Stimulated activated CD4-positive, alpha-beta T cell treated with anti-CD3 and anti-CD28 coated beads, Interleukin-1b, Interleukin-23, amount 100 ng/mL, for 4 hours (primary cell): ENCODE measurements around the gene TTC28.
"Not testable (repeated sequence)": the region's sequence is repeated elsewhere in the genome, so short reads cannot be mapped to it uniquely, and the experiment has no call there.

Experiments
- DNase-seq, 2 donors: peaks; one replicate each; pipeline ENCODE4 v3.0.0-alpha.2; 2020; ENCODE audit warnings: low read depth in 2 of 2

Gene TTC28

DNA sequence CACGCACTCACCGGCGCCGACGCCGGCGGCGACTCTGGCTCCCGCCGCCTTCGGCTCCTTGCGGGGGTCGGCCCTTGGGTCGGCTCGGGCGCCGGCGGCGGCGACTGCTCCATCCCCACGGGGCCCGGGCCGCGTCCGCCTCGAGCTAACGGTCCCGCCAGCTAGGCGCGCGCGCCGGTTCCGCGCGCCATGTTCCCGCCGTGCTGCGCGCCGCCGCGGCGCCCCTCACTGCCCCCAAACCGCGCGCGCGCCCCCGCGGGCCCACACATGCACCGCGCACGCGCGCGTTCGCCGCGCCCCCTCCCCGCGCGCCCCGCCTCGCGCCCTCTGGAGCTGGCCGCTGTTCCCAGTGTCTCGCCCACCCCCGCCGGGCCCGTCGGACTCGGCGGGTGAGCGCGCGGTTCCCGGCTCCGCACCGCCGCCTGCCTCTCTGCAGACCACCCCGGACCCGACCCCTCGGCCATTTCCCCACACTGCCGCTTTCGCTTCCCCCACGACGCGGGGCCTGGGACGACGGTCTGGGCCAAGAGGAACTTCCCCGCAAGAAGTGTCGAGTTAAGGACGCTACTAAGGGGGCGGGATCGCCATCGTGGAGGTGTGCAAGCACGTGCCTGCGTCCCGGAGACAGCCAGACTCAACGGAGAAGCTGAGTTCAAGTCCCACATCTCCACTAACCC, at the start of gene TTC28:
Gene TTC28 (minus strand): TSS at position 230 of the 677 bp plus-strand sequence. CDS start 117 bp downstream, at position 113.
- peak in 1 of 2 donors; percentile 24 for DNase-seq

DNA sequence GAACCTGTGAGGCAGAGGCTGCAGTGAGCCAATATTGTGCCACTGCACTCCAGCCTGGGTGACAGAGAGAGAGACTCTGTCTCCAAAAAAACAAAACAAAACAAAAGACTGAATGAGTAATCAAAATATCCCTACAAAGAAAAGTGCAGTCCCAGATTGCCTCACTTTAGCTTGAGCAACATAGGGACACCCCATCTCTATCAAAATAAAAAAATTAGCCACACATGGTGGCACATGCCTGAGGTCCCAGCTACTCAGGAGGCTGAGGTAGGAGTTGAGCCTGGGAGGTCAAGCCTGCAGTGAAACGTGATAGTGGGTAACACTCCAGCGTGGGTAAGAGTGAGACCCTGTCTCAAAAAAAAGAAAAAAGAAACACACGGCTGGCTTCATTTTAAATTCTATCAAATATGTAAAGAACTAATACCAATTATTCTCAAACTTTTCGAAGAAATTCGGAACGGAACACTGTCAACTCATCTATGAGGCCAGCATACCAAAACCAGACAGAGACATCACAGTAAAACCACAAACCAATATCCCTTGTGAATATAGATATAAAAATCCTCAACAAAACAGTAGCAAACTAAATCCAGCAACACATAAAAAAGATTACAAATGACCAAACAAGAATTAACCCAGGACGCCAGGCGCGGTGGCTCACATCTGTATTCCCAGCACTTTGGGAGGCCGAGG, 49.1 kb upstream of the TTC28 start:
- DNase-seq: no peak

DNA sequence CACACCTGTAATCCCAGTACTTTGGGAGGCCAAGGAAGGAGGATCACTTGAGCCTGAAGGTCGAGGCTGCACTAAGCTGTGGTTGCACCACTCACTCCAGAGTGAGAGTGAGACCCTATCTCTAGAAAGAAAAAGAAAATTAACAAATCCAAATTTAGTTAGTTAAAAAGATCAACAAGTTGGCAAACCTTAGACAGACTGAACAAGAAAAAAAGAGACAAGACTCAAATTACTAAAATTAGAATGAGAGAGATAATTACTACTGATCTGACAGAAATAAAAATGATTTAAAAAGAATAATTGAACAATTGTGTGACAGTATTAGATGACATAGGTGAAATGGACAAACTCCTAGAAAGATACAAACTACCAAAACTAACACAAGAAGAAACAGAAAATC, 48.4 kb upstream of the TTC28 start:
- no peak for DNase-seq

DNA sequence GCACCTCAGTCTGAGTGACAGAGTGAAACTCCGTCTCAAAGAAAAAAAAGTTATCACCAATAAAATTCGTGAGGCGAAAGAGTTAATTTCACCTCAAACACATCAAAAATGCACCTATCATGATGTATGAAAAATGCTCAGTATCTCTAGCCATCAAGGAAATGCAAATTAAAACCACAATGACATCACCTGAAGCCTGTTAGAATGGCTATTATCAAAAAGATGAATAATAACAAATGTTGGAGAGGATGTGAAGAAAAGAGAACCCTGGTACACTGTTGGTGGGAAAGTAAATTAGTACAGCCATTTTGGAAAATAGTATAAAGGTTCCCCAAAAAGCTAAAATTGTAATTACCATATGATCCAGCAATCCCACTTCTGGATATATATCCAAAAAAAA, 38.4 kb upstream of the TTC28 start:
- DNase-seq: no peak

DNA sequence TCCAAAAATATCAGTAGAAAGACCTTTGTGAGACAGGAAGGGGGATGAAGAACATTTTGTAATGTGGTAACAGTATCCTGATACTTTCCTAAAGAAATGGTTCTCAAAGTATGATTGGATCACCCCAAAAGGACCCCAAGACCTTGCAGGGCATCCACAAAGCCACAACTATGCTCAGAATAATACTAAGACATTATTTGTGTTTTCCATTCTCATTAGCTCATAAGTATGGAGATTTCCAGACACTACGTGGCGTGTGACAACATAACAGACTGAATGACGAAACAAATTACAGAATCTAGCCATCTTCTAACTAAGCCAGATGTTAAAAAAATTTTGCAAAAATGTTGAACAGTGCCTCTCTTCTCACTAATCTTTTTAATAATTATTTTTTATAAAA, 37.0 kb upstream of the TTC28 start:
- no peak for DNase-seq

DNA sequence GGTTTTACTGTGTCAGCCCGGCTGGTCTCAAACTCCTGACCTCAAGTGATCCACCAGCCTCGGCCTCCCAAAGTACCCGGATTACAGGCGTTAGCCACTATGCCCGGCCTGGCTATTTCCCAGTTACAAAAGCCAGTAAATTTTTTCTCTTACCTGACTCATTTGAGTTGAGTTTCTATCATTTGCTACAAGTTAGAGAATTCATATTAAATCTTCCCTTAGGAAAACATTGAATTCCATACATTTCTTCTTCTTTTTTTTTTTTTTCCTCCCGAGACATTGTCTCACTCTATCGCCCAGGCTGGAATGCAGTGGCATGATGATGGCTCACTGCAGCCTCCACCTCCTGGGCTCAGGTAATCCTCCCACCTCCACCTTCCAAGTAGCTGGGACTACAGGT, 36.0 kb upstream of the TTC28 start:
- DNase-seq: no peak

DNA sequence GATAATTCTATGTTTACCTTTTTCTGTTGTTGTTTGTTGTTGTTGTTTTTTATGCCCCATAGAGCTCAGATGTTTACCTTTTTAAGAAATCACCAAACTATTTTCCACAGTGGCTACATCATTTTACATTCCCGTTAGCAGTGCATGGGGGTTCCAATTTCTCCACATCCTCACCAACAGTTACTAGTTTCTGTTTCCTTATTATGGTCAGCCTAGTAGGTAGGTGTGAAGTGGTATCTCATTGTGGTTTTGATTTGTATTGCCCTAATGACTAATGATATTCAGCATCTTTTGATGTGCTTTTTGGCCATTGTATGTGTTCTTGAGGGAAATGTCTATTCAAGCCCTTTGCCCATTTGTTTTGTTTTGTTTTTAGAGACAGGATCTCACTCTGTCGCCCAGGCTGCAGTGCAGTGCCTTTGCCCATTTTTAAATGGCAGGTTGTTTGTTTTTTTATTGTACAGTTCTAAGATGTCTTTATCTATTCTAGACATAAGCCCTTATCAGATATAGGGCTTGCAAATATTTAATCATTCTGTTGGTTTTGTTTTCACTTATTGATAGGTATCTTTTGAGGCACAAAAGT, 34.5 kb upstream of the TTC28 start:
- DNase-seq: no peak

DNA sequence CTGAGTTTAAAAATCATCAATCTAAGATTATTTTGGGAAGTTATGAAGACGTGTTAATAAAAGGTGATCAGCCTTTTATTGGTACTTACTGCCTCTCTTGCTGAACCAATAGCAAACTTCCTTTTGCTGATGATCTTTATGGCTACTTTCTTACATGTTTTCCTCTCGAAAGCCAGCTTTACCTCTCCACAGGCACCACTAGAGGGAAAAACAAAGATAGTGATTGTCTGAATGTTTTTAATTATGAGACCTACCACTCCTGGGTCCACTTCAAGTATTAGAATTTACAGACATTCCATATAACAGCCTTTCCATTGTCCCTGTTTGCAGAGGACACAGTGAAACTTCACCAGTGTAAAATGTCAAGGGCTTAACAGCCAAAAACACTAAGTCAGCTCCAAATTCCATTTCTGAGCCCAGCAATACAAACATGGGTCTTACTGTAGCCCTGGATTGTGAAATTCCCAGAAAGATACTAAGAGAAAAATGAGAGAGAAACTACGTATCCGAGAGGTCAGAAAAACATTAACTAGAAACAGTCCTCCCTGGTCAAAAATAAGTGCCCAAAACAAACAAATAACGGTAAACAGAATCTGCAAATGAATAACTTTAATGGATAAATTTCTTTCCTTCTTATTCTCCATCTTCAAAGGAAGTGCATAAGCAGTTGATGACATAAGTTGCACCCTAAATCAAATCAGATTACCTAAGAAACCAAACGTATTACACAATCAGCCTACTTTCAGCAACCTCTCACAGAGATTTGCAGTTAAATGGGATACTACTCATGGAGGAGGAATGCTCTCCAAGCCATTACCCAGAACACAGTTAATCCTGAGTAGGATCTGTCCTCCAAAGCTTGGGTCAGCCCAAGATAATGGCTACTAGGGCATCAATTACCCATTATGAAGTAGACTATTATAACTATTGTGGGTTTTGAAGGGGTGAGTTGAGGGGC, 32.5 kb upstream of the TTC28 start:
- DNase-seq: no peak

DNA sequence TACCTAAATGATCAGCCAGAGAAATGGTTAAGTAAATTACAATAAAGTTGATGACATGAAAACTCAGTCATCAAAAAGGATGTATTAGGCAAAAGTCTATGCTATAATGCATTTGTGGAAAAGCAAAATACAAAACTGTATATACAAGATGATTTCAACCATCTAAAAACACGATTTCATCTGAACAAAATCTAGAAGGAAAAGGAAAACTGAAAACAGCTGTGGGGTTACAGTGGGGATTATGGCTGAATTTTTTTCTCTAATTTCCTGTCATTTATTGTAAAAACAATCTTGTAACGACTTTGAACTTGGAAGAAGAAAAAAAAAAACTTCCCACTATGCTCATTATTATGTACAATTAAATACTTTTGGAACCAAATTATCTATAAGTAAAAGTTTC, 31.7 kb upstream of the TTC28 start:
- no peak for DNase-seq

DNA sequence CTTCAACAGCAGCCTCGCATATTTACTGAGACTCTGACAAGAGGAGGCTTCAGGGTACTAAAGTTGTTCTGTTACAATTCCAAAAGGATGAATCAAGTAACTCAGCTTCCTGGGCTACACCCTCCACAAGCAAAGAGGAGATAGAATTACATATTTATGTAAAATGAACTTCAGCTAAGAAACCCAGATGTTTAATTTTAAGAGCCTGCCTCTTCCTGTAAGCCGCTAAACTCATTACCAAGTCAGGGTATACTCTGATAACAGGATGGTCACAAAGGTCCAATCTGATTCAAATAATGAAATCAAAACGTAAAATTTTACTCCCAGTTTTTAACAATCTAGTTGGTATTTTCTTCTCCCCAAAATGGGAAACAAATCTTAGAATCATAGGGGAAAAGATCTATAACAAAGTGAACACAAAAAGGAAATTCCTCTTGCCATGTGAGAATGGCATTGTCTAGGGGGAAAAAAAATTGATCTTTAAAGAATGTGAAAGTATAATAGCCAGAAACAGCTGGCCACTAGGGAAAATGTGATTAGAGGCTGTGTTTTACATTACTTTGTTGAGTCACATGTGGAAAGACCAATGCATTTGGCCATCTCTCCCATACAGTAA, 31.0 kb upstream of the TTC28 start:
- DNase-seq: no peak

DNA sequence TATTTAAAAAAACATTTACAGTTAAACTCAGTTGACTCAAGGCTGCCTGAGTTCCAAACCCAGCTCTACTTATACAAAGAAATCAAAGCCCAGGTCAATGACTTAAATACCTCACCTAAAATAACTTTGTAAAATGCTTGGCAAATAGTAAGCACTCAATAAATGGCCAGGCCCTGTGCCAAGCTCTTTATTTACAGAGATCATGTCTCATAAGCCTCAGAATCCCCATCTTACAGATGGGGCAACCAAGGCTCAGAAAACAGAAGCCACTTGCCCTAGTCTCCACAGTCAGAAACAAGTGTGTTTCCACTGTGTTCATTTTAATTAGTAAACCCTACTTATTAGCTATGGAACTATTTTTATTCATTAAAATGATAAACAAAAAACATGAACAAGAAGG, 30.5 kb upstream of the TTC28 start:
- no peak for DNase-seq

DNA sequence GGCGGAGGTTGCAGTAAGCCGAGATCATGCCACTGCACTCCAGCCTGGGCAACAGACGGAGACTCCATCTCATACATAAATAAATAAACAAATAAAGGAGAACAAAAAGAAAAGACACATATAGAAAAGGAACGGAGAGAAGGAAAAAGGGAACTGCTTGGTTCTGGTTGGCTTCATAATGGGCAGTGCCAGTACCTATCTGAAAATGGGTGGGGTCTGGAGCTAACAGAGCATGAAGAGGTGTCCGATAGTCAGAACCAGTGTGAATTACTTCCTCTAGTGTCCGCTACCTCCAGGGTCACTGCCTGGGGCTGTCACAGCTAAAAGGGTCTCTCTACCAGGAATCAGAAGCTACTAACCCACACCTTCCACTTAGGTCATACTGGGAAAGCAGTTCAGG, 27.2 kb upstream of the TTC28 start:
- no peak for DNase-seq

DNA sequence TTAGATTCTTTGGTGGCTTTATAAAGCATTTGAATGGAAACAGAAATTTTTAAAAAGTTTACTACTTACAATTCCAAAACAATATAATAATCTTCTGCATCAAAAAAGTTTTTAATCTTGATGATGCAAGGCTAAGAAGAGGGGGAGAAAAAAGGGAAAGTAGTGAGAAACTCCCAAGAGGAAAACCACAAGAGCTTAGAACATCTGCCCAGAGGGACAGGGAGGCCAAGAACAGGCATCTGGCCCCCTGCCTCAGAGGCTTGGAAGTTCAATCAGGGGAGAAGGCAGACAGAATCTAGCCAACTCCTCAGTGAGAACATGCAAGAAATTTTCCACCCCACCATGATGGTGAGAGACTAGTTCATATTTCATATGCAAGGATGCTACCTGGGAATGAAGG, 23.8 kb upstream of the TTC28 start:
- DNase-seq: no peak

DNA sequence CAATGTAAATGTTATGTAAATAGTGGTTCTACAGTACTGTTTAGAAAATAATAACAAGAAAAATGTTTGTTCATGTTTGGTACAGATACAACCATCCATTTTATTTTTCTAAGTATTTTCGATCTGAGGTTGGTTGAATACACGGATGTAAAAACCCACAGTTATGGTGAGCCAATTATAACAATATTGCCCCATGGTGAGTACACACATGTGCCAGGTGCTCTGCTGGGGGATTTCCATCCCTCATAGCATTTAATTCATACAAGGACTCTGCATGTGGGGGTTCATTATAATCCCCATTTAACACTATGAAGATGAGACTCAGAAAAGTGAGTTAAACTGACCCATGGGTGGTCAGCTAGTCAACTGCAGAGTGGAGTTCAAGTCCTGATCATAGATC, 23.3 kb upstream of the TTC28 start:
- DNase-seq: no peak

DNA sequence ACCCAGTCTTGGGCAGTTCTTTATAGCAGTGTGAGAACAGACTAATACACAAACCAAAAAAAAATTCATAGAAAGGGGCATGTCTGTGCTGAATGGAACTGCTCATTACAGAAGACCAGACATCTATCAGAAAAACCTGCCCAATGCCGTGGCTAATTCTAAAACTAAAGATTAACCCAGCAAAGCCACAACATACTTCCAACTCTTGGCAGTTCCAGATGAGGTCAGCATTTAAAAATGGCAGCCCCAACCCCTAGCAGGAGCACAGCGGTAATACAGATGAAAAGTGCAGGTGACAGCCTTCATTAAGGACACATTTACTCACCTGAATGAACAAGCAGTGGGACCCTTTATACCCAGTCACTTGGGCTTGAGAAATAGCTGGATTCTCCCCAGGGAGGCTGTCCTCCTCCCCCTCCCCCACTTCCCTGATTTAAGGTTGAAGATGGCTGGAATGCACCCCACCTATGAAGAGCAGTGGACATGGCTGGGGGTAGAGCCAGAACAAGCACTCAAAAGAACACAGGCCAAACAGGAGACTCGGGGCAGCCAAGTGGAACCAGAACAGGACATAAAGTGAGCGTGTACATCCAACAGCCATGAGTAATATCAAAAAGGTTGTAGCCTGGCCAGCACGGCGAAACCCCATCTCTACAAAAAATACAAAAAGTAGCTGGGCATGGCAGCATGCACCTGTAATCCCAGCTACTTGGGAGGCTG, 13.6 kb upstream of the TTC28 start:
- not testable (repeated sequence) for DNase-seq

DNA sequence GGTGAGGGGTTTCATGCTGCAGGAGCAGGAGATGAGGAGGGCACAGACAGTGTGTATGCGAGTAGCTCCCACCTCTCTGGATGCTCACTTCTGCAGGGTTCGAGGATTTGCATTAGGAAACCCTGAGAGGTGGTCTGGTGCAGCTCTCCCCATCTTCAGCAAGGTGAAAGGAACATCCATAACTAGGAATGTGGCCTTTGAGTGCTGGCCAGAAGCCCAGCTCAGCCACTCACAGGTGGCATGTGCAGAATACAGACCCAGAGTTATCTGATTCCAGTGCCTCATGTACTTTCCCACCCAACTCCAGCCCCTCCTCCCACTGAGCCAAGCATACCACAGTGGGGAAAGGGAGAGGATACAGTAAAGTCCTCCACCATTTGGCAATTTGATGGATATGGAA, 10.2 kb upstream of the TTC28 start:
- not testable (repeated sequence) for DNase-seq

DNA sequence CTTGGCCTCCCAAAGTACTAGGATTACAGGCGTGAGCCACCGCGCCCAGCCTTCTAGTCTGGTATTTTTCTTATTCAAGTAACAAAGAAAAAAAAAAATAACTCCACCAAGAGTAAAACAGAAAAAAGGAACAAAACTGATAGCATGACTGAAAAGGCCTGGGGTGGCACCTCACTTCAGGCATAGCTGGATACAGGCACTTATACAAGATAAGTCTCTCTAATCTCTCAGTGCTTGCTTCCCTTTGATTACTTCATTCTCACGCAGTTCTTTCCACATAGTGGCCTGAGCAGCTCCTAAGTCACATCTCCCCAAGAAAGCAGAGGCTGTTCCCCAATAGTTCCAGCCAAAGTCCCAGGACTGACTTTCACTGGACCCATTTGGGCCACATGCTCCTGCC, 3.3 kb upstream of the TTC28 start:
- DNase-seq: not testable (repeated sequence)

DNA sequence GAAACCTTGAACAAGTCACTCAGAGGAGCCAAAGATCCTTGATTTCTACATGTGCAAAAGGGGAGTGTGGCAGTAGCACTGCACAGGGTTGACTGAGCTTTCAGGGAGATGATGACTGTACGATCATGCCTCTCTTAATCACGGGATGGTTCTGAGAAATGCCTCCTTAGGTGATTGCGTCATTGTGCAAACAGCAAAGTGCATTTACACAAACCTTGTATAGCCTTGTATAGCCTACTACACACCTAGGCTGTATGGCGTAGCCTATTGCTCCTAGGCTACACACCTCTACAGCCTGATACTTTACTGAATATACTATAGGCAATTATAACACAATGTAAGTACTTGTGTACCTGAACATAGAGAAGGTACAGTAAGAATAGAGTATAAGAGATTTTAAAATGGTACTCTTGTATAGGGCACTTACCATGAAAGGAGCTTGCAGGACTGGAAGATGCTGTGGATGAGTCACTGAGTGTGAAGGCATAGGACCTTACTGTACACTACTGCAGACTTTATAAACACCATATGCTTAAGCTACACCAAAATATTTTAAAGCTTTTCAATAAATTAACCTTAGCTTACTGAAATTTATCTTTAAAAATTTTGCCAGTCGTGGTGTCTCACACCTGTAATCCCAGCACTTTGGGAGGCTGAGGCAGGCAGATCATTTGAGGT, 1.3 kb upstream of the TTC28 start:
- DNase-seq: not testable (repeated sequence)

DNA sequence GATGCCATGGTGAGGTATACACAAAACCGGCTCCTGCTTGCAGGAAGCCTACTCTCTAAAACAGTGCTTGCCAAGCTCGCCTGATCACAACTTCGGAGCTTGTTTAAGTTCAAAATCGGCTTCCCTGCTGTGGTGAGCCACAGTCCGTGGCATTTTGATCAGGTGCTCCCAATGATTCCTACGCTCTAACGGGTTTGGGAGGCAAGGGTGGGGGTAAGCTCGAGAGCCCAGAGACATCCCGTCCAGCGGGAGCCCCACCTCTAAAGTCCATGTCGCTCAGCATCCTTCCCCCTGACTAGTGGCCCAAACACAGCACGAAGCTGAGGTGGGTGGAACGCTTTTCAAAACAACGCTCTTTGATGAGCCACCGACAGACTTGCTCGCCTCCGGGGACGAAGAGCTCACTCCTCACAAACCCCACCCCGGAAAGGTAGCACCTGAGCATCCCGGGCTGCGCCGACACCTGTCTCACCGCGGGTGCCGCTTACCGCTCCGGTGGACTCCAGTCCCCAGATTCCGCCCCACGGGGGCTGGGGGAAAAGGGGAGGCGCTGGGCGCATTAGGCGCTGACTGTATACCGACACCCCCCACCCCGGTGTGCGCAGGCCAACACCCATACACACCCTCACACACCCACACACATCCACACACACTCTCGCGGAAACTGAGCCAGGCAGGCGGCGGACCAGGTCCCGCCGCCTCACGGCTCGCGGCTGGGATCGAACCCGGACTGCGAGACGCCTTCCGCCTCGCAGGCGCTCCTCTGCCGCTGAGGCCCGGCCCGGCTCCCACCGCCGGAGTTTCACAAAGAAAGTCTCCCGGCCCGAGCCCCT, 646 bp downstream of the TTC28 start:
- not testable (repeated sequence) for DNase-seq
